ENCODE measurements around the gene AXDND1.

DNA sequence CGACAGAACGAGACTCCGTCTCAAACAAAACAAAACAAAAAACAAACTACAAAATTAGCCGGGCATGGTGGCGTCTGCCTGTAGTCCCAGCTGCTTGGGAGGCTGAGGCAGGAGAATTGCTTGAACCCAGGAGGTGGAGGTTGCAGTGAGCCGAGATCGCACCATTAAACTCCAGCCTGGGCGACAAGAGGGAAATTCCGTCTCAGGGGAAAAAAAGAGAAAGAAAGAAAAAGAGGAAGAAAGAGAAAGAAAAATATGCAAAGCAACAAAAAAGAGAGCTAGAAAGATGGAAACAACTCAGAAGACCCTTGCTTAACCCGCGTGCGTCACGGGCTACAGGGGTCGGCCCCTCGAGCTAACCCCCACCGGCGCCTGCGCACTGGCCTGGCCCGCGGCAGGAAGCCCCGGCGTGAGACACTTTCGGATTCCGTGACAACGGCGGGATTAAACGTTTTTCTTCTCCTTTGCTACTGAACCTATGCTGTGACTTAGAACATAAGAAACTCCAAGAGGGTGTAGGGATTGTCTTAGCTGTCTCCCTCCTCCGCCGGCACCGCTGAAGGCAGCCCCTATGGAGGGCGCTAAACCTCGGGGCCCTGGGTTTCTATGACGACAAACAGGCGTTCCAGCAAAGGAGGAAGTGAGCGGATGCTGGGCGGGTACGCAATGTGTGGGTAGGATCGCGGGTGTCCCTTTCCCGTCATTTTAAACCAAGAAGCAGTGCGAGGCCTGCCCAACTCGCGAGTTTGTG lies at the start of gene AXDND1:
- TF ChIP-seq, protein P1, sequence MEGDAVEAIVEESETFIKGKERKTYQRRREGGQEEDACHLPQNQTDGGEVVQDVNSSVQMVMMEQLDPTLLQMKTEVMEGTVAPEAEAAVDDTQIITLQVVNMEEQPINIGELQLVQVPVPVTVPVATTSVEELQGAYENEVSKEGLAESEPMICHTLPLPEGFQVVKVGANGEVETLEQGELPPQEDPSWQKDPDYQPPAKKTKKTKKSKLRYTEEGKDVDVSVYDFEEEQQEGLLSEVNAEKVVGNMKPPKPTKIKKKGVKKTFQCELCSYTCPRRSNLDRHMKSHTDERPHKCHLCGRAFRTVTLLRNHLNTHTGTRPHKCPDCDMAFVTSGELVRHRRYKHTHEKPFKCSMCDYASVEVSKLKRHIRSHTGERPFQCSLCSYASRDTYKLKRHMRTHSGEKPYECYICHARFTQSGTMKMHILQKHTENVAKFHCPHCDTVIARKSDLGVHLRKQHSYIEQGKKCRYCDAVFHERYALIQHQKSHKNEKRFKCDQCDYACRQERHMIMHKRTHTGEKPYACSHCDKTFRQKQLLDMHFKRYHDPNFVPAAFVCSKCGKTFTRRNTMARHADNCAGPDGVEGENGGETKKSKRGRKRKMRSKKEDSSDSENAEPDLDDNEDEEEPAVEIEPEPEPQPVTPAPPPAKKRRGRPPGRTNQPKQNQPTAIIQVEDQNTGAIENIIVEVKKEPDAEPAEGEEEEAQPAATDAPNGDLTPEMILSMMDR (IDR thresholded peaks at IDR 0.05 in 4 of 5, conservative IDR thresholded peaks at IDR 0.05 in 1 of 5), result no peak
- peak in 1 of 2 donors; percentile 14 for TF ChIP-seq POLR2A (IDR thresholded peaks at IDR 0.05)

Measured in gastrocnemius medialis (tissue), 4 donors.